T-cell (primary cell): Measurements from ENCODE around the gene SLC5A9. TPM values are rescaled to one million over a fixed set of nuclear protein-coding genes. Genes with fewer than 3 reads are reported as not detected.

ENCODE experiments used
- ATAC-seq, 4 experiments: fragments of 200-7000 bp in 3 of 4; fragments of 150-1000 bp in 1 of 4; cut with Tn5 transposase; replicated peaks in 1 of 4; 1 replicate in 3 of 4; 2 replicates in 1 of 4; pipeline ENCODE4 v1.10.0; 2021; ENCODE audit warnings: moderate library complexity in 3 of 4, mild to moderate bottlenecking in 2 of 4, moderate number of reproducible peaks in 1 of 4
- CTCF ChIA-PET, 2 donors: fragments of 300-600 bp; sonication (Branson Sonifier 250); formaldehyde crosslinking; loops; one replicate each; lab custom pipeline; 2022; ENCODE audit warnings: antibody characterized with exemption in 2 of 2; lab: Charles Lee
- POLR2A ChIA-PET, 2 donors: fragments of 300-600 bp; sonication (Branson Sonifier 250); formaldehyde crosslinking; loops; one replicate each; lab custom pipeline; 2022; ENCODE audit warnings: antibody characterized with exemption in 2 of 2; lab: Charles Lee
- DNase-seq, 35 experiments: peaks; one replicate each; pipeline versions ENCODE4 v3.0.0 to v3.0.0-alpha.2; 2013 to 2023
- H3K27ac ChIP-seq: one replicate; pipeline ENCODE4 v1.5.1; 2013; ENCODE audit warnings: low read length
- H3K27me3 ChIP-seq, 2 experiments: replicated peaks in 1 of 2; 1 replicate in 1 of 2; 2 replicates in 1 of 2; pipeline versions ENCODE4 v1.6.1 to v1.7.0; 2013; ENCODE audit warnings: low read length in 1 of 2, mixed read lengths in 1 of 2; ENCODE audit not compliant: control insufficient read depth in 2 of 2, insufficient read depth in 2 of 2; ENCODE audit errors: extremely low read depth in 1 of 2
- H3K36me3 ChIP-seq, 2 donors: 1 replicate in 1 of 2; 2 replicates in 1 of 2; pipeline versions ENCODE4 v1.6.1 to v1.7.0; 2013; ENCODE audit warnings: low read length in 1 of 2; ENCODE audit not compliant: control insufficient read depth in 2 of 2, insufficient read depth in 1 of 2; ENCODE audit errors: extremely low read depth in 1 of 2
- H3K4me1 ChIP-seq, 2 experiments: 1 replicate in 1 of 2; 2 replicates in 1 of 2; pipeline versions ENCODE4 v1.6.1 to v1.7.0; 2013; ENCODE audit warnings: low read length in 2 of 2, mixed read lengths in 1 of 2; ENCODE audit not compliant: insufficient read depth in 2 of 2, control insufficient read depth in 1 of 2; ENCODE audit errors: extremely low read depth in 1 of 2
- H3K4me3 ChIP-seq, 2 donors: 1 replicate in 1 of 2; 2 replicates in 1 of 2; pipeline versions ENCODE4 v1.5.1 to v1.7.0; 2013; ENCODE audit warnings: mild to moderate bottlenecking in 2 of 2, low read length in 1 of 2, moderate library complexity in 1 of 2; ENCODE audit not compliant: control insufficient read depth in 1 of 2; ENCODE audit errors: extremely low read depth in 1 of 2
- H3K9me3 ChIP-seq: 2 replicates; pipeline ENCODE4 v1.7.0; 2013
- H3K27ac Mint-ChIP-seq, 2 donors: one replicate each; pipeline ENCODE4 v1.8.0; 2020 to 2021; ENCODE audit warnings: mild to moderate bottlenecking in 2 of 2, mixed read lengths in 2 of 2
- H3K27me3 Mint-ChIP-seq, 2 donors: one replicate each; pipeline ENCODE4 v1.8.0; 2021 to 2022; ENCODE audit warnings: mixed read lengths in 2 of 2
- H3K36me3 Mint-ChIP-seq: one replicate; pipeline ENCODE4 v1.8.0; 2021; ENCODE audit warnings: mixed read lengths
- H3K4me1 Mint-ChIP-seq, 3 donors: one replicate each; pipeline ENCODE4 v1.8.0; 2020 to 2022; ENCODE audit warnings: mixed read lengths in 3 of 3, mild to moderate bottlenecking in 1 of 3
- H3K4me3 Mint-ChIP-seq, 3 donors: one replicate each; pipeline ENCODE4 v1.8.0; 2020 to 2022; ENCODE audit warnings: mild to moderate bottlenecking in 3 of 3, mixed read lengths in 3 of 3, moderate library complexity in 3 of 3
- H3K9me3 Mint-ChIP-seq, 3 donors: one replicate each; pipeline ENCODE4 v1.8.0; 2020 to 2022; ENCODE audit warnings: mixed read lengths in 3 of 3
- WGBS: methylation state at CpG from one replicate; pipeline ENCODE4 v1.1.5; 2013; ENCODE audit warnings: missing lambda C conversion rate; ENCODE audit not compliant: insufficient coverage; 5-methylcytosine and 5-hydroxymethylcytosine counted together
- total RNA-seq, 35 experiments: library from RNA in 6 of 35; stranded (reverse) in 6 of 35; fragments of 120-200 nt in 1 of 35; gene quantifications; one replicate each; pipeline versions ENCODE4 v1.2.1 to v1.2.4 and lab custom pipeline; 2013 to 2026

The SLC5A9 gene
- total RNA-seq, 5 donors from 2014 or later (not counting 1 experiment from before 2014, with no cell fraction given) = not detected

DNA sequence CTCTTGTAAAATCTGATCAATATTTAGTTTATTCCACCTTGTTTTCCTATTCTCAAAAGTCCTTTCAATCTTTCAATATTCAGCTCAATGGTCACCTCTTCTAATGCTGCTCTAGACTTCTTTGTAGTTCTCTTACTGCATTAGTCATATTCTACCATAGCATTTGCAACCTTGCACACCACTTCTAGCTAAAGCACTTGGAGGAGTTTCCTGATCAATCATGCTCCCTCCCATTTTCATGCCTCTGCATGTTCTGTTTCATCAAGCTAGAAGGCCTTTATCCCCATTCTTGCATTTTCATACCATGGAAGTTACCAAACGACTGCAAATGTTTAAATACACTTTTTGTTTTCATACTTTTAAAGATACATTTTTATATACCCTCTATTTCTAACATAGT, 72.1 kb downstream of the SLC5A9 start:
- Histone ChIP-seq H3K27ac (no peak overlapping the region), H3K27me3 (peaks cover 0 to 2% of the 10 kb centered on the region in 2 experiments), H3K36me3 (no peaks in the 10 kb centered on the region), H3K4me1 (no peaks in the 10 kb centered on the region), H3K4me3 (no peak overlapping the region), H3K9me3 (no peaks in the 10 kb centered on the region)
- no peak overlapping the region for H3K4me3 Mint-ChIP-seq
- POLR2A ChIA-PET = no interaction called here
- H3K4me1 Mint-ChIP-seq = no peaks in the 10 kb centered on the region
- CTCF ChIA-PET = no interaction called here
- no peaks in the 10 kb centered on the region for H3K9me3 Mint-ChIP-seq
- no peak for ATAC-seq
- no peaks in the 10 kb centered on the region for H3K27me3 Mint-ChIP-seq
- H3K27ac Mint-ChIP-seq = no peak overlapping the region
- peaks cover 1% of the 10 kb centered on the region for H3K36me3 Mint-ChIP-seq
- WGBS = no CpG with 5 or more reads among the region's 1 CpG
- DNase-seq = no peak

Other genes with a start within 250 kb of the SLC5A9 start
- gene TRABD2B, start 225.3 kb upstream of the SLC5A9 start, total RNA-seq = not detected
- gene SPATA6, start 249.5 kb downstream of the SLC5A9 start, total RNA-seq = 1 to 10 TPM; 3.7 to 7.2 (median 4.9) TPM